Neural cell (in vitro differentiated cells): ENCODE results near the gene CEP162. TPM values are rescaled to one million over a fixed set of nuclear protein-coding genes. Genes with fewer than 3 reads are reported as not detected.

Experiments
- H2AFZ ChIP-seq: fragments of 200-600, 300-800 bp; sonication (generic), shearing (Covaris generic); 2 replicates; pipeline ENCODE4 v1.6.0; 2014; ENCODE audit warnings: low read depth, mild to moderate bottlenecking, antibody characterized with exemption, low read length, moderate library complexity
- H3F3A ChIP-seq: fragments of 200-600 bp; shearing (Covaris generic); 2 replicates; pipeline ENCODE4 v1.6.1; 2016; ENCODE audit warnings: mild to moderate bottlenecking, moderate library complexity, mixed read lengths, antibody characterized with exemption, low read length; ENCODE audit not compliant: insufficient read depth, poor library complexity, severe bottlenecking
- H3K27ac ChIP-seq: fragments of 200-600, 300-800 bp; sonication (generic), shearing (Covaris generic); 2 replicates; pipeline ENCODE4 v1.5.1; 2014; ENCODE audit warnings: mild to moderate bottlenecking, low read length, moderate library complexity
- H3K27me3 ChIP-seq: fragments of 300-800, 200-600 bp; sonication (generic), shearing (Covaris generic); 2 replicates; pipeline ENCODE4 v1.6.0; 2014; ENCODE audit warnings: mild to moderate bottlenecking, low read depth, low read length, moderate library complexity; ENCODE audit not compliant: insufficient read depth
- H3K36me3 ChIP-seq: fragments of 300-800, 200-600 bp; sonication (generic), shearing (Covaris generic); 2 replicates; pipeline ENCODE4 v1.5.1; 2014; ENCODE audit warnings: mild to moderate bottlenecking, antibody characterized with exemption, low read length, moderate library complexity; ENCODE audit not compliant: insufficient read depth
- H3K4me2 ChIP-seq: fragments of 300-800, 200-600 bp; sonication (generic), shearing (Covaris generic); 2 replicates; pipeline ENCODE4 v1.6.0; 2014; ENCODE audit warnings: mild to moderate bottlenecking, low read length
- H3K4me3 ChIP-seq: fragments of 300-800, 200-600 bp; sonication (generic), shearing (Covaris generic); 2 replicates; pipeline ENCODE4 v1.5.1; 2014; ENCODE audit warnings: mild to moderate bottlenecking, low read length, moderate library complexity
- H3K79me2 ChIP-seq: fragments of 200-600 bp; shearing (Covaris generic); replicated peaks from 2 replicates; pipeline ENCODE4 v1.6.0; 2014; ENCODE audit warnings: mild to moderate bottlenecking, low read length, moderate library complexity; ENCODE audit not compliant: insufficient read depth
- H3K9ac ChIP-seq: fragments of 300-800, 200-600 bp; sonication (generic), shearing (Covaris generic); 2 replicates; pipeline ENCODE4 v1.6.1; 2016; ENCODE audit warnings: mild to moderate bottlenecking, low read length, mixed read lengths
- H3K9me2 ChIP-seq: fragments of 200-600 bp; shearing (Covaris generic); 2 replicates; pipeline ENCODE4 v1.6.1; 2016; ENCODE audit warnings: mild to moderate bottlenecking, low read length, mixed read lengths; ENCODE audit not compliant: insufficient read depth
- H3K9me3 ChIP-seq: fragments of 200-600, 300-800 bp; sonication (generic), shearing (Covaris generic); 2 replicates; pipeline ENCODE4 v1.6.1; 2016; ENCODE audit warnings: mild to moderate bottlenecking, mixed run types, low read length, moderate library complexity, mixed read lengths
- H4K20me1 ChIP-seq: fragments of 200-600 bp; shearing (Covaris generic); 2 replicates; pipeline ENCODE4 v1.6.1; 2016; ENCODE audit warnings: mild to moderate bottlenecking, mixed run types; ENCODE audit not compliant: insufficient read depth
- CTCF ChIP-seq: fragments of 450-650 bp; IDR thresholded peaks from 2 replicates; pipeline ENCODE4 v1.5.1; 2014; ENCODE audit warnings: antibody characterized with exemption, mild to moderate bottlenecking, moderate library complexity; ENCODE audit not compliant: poor library complexity, severe bottlenecking
- EP300 ChIP-seq: fragments of 450-650 bp; conservative IDR thresholded peaks from 2 replicates; pipeline ENCODE4 v1.6.1; 2014; ENCODE audit warnings: antibody characterized with exemption, mild to moderate bottlenecking, moderate library complexity; ENCODE audit not compliant: poor library complexity, severe bottlenecking
- EZH2 ChIP-seq: fragments of 200-600, 300-800 bp; shearing (Covaris generic), sonication (generic); IDR thresholded peaks from 2 replicates; pipeline ENCODE4 v1.6.1; 2014; ENCODE audit warnings: antibody characterized with exemption, low read length, borderline replicate concordance, mild to moderate bottlenecking; ENCODE audit not compliant: insufficient read depth, poor library complexity, severe bottlenecking
- MXI1 ChIP-seq: fragments of 450-650 bp; conservative IDR thresholded peaks from 2 replicates; pipeline ENCODE4 v1.6.1; 2014; ENCODE audit warnings: antibody characterized with exemption, mild to moderate bottlenecking; ENCODE audit not compliant: poor library complexity, severe bottlenecking
- POLR2AphosphoS5 ChIP-seq: IDR thresholded peaks from 2 replicates; pipeline ENCODE4 v1.6.1; 2012
- RAD21 ChIP-seq: fragments of 450-650 bp; conservative IDR thresholded peaks from 2 replicates; pipeline ENCODE4 v1.6.1; 2014; ENCODE audit warnings: antibody characterized with exemption, mild to moderate bottlenecking, moderate library complexity
- SMC3 ChIP-seq: fragments of 450-650 bp; conservative IDR thresholded peaks from 2 replicates; pipeline ENCODE4 v1.6.1; 2014; ENCODE audit warnings: antibody characterized with exemption, mild to moderate bottlenecking, moderate library complexity; ENCODE audit not compliant: poor library complexity
- TAF1 ChIP-seq: IDR thresholded peaks from 2 replicates; pipeline ENCODE4 v1.6.1; 2012; ENCODE audit warnings: low read depth
- polyA plus RNA-seq: library from polyadenylated mRNA; depleted of rRNA; stranded (reverse); fragments of >200 nt; gene quantifications from 2 replicates; pipeline ENCODE4 v1.2.3, GENCODE V29; 2014
- TF ChIP-seq, protein P1 (sequence below): IDR thresholded peaks from 2 replicates; pipeline ENCODE4 v1.6.1; 2012; ENCODE audit warnings: borderline replicate concordance

CEP162 gene
- polyA plus RNA-seq, 1 donor from 2014 or later = 19.3 TPM

- H3K27ac ChIP-seq = no peak overlapping the region
- no peaks in the 10 kb centered on the region for H3K79me2 ChIP-seq
- no peak overlapping the region for H3K4me3 ChIP-seq
- no peaks in the 10 kb centered on the region for H4K20me1 ChIP-seq
- no peak overlapping the region for H3K9ac ChIP-seq
- H3K4me2 ChIP-seq = no peak overlapping the region
- H3K27me3 ChIP-seq = no peaks in the 10 kb centered on the region
- no peaks in the 10 kb centered on the region for H3K36me3 ChIP-seq
- H3K9me3 ChIP-seq = no peaks in the 10 kb centered on the region
- no peaks in the 10 kb centered on the region for H3K9me2 ChIP-seq
- H2AFZ ChIP-seq = no peak overlapping the region
- H3F3A ChIP-seq = no peaks in the 10 kb centered on the region
- peak; percentile 64 for TF ChIP-seq SMC3
- TF ChIP-seq EP300 = no peak
- TF ChIP-seq RAD21 = peak; percentile 60
- TF ChIP-seq, protein P1, sequence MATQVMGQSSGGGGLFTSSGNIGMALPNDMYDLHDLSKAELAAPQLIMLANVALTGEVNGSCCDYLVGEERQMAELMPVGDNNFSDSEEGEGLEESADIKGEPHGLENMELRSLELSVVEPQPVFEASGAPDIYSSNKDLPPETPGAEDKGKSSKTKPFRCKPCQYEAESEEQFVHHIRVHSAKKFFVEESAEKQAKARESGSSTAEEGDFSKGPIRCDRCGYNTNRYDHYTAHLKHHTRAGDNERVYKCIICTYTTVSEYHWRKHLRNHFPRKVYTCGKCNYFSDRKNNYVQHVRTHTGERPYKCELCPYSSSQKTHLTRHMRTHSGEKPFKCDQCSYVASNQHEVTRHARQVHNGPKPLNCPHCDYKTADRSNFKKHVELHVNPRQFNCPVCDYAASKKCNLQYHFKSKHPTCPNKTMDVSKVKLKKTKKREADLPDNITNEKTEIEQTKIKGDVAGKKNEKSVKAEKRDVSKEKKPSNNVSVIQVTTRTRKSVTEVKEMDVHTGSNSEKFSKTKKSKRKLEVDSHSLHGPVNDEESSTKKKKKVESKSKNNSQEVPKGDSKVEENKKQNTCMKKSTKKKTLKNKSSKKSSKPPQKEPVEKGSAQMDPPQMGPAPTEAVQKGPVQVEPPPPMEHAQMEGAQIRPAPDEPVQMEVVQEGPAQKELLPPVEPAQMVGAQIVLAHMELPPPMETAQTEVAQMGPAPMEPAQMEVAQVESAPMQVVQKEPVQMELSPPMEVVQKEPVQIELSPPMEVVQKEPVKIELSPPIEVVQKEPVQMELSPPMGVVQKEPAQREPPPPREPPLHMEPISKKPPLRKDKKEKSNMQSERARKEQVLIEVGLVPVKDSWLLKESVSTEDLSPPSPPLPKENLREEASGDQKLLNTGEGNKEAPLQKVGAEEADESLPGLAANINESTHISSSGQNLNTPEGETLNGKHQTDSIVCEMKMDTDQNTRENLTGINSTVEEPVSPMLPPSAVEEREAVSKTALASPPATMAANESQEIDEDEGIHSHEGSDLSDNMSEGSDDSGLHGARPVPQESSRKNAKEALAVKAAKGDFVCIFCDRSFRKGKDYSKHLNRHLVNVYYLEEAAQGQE = no peak
- TF ChIP-seq TAF1 = no peak
- TF ChIP-seq CTCF = peak; percentile 48
- TF ChIP-seq EZH2 = no peak
- no peak for TF ChIP-seq MXI1
- TF ChIP-seq POLR2AphosphoS5 = no peak
Observed at GRCh38 chr6:84243240-84243639, 15.8 kb upstream of the CEP162 start.

DNA sequence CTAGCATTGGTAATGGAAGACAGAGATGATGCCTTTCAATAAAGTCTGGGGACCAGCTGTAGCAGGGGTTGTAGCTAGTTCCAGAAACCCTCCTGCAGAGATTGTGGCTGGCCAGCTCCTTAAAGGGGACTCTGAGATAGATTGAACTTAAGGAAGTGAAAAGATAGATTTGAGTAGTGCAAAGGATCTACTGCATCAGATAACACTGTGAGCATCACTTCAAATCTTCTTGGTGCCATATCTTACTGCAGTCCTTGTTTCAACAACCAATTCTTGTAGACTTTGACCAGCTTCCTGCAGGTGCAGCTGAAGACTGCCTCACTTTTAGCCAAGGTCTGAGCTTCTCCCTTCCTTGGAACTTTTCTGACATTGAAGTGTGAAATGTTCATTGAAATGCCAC lies 14.8 kb upstream of the CEP162 start:
- TF ChIP-seq EP300 (no peak), CTCF (no peak), POLR2AphosphoS5 (no peak), TAF1 (no peak), SMC3 (no peak), RAD21 (no peak), EZH2 (no peak), MXI1 (no peak)
- TF ChIP-seq, protein P1 = no peak
- Histone ChIP-seq H3F3A (no peaks in the 10 kb centered on the region), H2AFZ (no peak overlapping the region), H3K4me2 (no peak overlapping the region), H3K9me3 (no peaks in the 10 kb centered on the region), H4K20me1 (no peaks in the 10 kb centered on the region), H3K9ac (no peak overlapping the region), H3K4me3 (no peak overlapping the region), H3K27ac (no peak overlapping the region), H3K36me3 (no peaks in the 10 kb centered on the region), H3K27me3 (no peaks in the 10 kb centered on the region), H3K9me2 (no peaks in the 10 kb centered on the region), H3K79me2 (no peaks in the 10 kb centered on the region)
